ENCODE results near the gene GUCA2A.

GUCA2A gene

DNA sequence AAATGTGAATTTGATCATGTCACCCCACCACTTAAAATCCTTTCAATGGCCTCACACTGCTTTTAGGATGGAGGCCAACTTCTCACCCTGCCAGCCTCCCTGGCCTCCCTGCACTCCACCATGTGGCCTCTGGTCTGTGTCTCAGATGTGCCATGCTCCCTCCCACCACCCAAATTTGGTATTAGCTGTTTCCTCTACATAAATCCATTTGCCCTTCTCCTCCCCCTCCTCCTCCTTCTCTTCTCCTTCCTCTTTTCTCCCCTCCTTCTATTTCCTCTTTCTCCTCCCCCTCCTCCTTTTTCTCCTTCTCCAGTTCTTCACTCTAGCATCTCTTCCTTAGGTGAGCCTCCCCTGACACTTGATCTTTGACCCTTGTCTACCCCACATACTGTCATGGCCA lies 28.1 kb downstream of the GUCA2A start:
- in situ Hi-C loops (cut with MboI; ENCODE audit: low sequenced_read_pairs), result no loop called here

DNA sequence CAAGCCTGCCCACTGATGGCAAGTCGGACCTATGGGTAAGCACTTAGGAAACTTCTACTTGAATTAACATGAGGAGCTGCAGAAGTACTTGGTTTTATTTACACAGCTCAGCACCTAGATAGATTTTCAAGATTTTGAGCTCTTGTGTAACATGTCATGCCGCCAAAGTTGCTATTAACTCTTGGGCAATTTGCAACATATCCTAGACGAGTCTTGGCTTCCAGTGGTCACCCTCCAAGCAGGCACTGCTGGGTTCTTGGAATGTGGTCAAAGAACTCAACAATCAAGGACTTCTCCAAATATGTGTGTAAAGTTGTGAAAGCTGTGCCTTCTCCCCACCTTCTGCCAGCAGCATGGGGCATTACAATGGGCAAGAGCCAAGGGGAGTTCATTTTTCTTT lies 29.1 kb downstream of the GUCA2A start:
- in situ Hi-C loops (cut with MboI; ENCODE audit: low sequenced_read_pairs), result no loop called here

DNA sequence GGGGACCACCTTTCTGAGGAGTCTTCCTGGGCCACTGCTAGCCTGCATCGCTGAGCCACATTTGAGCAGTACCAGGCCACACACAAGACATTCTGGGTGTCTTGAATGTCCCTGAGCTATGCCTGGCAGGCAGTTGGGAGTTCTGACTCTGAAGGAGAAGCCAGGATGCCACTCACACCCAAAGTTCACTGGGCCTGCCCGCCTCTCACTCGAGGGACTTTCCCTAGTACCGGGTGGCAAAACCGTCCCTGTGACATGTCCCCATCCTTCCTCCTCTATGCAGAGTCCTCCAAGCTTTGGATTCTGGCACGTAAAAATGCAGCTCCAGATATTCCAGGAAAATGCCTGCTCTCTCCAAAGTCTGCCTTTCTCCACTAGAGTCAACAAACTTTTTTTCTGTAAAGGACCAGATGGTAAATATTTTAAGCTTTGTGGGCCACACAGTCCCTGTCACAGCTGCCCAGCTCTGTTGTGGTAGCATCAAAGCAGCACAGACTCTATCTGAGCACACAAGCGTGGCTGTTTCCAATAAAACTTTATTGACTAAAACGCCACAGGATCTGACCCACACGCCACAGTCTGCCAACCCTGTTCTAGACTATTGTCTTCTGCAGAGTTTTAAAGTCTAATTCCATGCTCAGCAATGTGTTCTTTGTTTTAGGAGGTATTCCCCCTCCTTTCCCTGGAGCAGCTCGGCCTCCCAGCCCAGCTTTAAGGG lies 30.6 kb downstream of the GUCA2A start:
- in situ Hi-C loops (cut with MboI; ENCODE audit: low sequenced_read_pairs), result no loop called here

DNA sequence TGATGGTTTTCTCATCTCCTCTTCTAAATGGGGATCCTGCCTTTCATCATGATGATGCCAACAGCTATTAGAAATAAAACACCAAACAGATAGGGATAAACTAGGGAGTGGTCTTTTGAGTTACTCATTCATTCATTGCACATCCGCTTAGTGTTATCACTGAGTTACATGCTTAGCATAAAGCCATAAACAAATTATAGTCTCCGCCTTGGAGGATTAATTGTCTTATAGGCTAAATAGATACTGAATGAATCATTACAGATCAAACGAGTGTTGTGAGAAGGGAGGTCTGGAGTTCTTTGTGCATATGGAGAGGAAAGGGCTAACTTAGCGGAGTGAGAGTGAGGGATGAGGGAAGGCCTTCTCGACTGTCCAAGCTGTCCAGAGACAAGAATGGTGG lies 31.2 kb downstream of the GUCA2A start:
- in situ Hi-C loops (cut with MboI; ENCODE audit: low sequenced_read_pairs), result no loop called here

DNA sequence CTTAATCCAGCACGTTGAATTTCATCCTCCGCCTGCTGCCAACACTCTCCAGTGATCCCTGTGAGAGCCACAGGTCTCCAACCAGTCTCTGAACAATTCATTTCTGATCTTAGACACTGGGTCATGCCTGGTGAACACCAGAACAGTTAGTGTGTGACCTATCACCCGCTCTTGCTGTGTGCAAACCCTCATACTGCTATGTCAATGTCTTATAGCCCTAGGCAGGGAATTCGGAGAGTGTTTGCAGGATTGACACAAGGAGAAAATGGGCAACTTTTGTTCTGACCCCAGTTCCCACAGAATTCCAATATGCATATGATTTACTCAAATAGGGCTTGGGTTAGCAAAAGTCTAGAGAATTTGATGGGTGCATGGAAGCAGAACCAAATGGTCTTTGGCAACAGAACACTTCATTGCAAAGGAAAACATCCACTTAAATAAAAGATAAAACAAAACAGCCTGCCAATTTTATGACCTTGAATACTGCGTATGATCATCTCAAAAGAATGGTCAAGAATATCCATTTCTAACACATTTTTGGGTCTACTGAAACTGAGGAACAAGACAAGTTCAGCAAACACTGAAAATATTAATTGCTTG lies 34.4 kb downstream of the GUCA2A start:
- in situ Hi-C loops (cut with MboI; ENCODE audit: low sequenced_read_pairs), result no loop called here

DNA sequence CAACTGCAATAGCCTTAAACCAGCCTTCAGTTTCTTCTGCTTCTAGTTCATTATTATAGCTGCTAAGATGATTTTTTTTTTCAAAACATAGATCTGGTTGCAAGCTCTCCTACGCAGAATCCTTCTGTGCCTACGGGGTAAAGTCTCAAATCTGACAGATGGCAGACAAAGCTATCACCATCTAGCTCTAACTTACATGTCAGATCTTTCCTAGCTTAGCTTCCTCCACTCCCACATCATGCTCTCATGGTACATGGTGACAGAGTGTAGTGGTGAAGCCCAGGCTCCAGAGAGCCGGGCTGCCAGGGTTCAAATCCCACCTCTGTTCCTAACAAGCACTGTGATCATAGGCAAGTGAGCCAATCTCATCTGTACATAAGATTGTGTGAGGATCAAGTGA lies 35.6 kb downstream of the GUCA2A start:
- in situ Hi-C loops (cut with MboI; ENCODE audit: low sequenced_read_pairs), result no loop called here

DNA sequence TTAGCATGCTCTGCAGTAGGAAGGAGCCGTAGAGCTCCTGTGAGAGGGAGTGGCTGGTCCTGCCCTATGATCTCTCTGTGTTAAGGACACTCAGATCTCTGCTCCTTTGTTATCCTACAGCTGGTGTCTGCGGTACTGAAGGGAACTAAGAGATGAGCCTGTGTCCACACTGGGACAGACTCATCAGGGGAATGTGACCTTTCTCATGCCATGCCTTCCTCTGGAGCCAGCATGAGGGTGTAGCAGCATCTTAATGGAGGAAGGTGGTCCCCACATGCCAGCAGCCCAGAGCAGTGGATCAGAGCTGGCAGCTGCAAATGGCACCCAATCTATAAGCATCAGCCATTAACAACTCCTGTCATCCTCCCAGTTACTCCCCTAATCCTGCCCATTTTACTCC lies 36.0 kb downstream of the GUCA2A start:
- in situ Hi-C loops (cut with MboI; ENCODE audit: low sequenced_read_pairs), result no loop called here

DNA sequence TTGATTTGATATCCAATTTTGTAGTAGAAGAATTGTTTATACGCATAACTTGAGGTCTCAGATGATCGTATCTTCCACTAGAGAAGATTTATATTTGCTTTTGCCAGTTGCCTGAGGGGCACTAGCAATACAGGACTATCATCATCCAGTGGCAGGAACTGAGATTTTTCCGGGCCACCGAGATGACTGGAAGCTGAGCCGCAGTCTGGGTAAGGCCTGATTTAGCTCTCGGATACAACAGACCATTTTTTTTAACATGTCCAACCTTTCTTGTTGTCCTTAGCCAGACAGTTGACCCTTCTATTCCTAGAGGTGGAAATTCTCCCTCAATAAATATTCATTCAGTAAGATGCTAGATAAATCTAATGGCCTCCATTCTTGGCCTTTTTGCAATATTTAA lies 36.8 kb downstream of the GUCA2A start:
- in situ Hi-C loops (cut with MboI; ENCODE audit: low sequenced_read_pairs), result no loop called here

DNA sequence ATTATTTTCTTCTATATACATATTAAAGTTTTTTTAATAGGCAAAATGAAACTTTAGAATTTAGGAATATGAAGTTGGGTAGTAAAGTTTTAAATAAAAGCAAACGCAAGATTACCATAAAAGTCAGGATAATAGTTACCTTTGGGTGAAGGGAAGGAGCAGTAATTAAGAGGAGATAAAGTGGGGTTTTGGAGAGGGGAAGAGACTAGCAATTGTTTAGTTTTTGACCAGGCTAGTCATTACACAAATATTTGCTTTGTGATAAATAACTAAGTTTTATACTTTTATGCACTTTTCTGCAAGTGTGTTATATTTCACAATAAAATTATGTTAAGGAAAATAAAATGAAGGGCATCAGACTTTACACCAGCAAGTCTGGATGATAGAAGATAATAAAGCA lies 39.0 kb downstream of the GUCA2A start:
- in situ Hi-C loops (cut with MboI; ENCODE audit: low sequenced_read_pairs), result no loop called here

DNA sequence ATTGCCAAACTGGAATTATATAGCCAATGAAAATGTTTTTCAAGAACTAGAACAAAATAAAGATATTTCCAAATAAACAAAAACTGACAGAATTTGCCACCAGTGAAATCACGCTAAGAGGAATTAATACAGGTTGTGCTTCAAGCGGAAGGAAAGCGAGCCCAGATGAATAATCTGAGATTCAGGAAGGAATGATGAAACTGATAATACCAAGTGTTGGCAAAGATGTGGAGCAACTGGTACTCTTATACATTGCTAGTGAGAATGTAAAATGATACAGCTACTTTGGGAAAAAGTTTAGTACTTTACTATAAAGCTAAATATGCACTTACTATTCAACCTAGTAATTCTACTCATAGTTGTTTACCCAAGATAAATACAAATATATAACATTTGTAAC lies 42.1 kb downstream of the GUCA2A start:
- in situ Hi-C loops (cut with MboI; ENCODE audit: low sequenced_read_pairs), result no loop called here

DNA sequence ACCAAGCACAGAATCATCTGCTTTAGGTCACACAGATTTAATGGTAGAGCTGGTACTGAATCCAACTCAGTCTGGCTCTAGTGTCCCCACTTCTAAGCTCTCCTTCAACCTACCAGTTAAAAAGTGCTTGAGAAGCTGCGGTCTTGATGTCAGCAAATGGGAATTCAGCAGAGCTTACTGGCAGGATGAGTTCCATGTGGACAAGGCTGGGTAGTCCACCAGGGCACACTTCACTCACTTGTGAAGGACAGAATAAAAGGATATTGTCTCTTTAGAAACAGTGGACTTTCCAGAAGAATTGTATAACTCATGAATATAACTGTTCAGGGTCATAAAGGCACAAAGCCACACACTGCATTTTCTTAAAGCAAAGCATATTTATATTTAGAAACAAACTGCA lies 46.4 kb downstream of the GUCA2A start:
- in situ Hi-C loops (cut with MboI; ENCODE audit: low sequenced_read_pairs), result no loop called here

DNA sequence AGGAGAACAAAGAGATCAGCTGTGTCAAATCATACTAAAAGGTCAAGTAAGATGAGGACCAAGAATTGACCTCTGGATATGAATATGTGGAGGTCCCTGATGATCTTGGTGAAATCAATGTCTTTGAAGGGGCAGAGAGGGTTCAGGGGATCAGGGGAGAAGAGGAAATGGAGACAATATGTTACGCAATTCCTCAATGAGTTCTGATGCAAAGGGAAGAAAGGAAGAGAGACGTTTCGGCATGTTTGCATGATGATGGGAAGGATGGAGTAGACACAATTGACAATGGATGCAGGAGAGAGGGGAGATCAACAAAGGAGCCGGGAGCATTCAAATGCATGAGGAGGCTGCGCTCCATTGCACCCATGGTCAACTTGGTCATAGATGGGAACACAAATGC lies 47.3 kb downstream of the GUCA2A start:
- in situ Hi-C loops (cut with MboI; ENCODE audit: low sequenced_read_pairs), result no loop called here

DNA sequence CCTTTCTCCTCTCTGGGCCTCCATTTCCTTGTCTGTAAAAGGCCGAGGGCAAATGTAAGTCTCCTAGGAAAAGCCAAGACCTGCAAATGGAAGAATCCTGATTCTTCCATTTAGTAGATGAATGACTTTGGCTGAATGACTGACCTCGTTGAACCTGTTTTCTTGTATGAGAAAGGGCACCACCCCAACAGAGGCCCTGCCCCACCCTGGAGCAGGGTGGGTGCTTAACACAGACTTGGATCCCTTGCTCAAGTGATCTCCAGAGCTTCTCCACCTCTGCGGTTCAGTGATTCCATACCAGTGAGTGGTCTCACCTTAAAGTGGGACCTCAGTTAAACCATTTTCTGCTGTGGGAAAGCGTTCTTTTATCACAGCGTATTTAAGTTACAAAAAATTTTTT lies 50.3 kb downstream of the GUCA2A start:
- in situ Hi-C loops (cut with MboI; ENCODE audit: low sequenced_read_pairs), result no loop called here
